Measurements from ENCODE around the gene MCF2L. TPM values are rescaled to one million over a fixed set of nuclear protein-coding genes. Genes with fewer than 3 reads are reported as not detected.

Gene MCF2L
- total RNA-seq, 1 donor from 2014 or later = 69.7 TPM

GRCh38 chr13:113083402-113084061, 114.5 kb downstream of the MCF2L start:
- no peaks in the 10 kb centered on the region for H3K36me3 ChIP-seq
- no peaks in the 10 kb centered on the region for H3K4me1 ChIP-seq
- H3K27ac ChIP-seq = no peak overlapping the region
- H3K27me3 ChIP-seq = no peaks in the 10 kb centered on the region
- TF ChIP-seq, protein P1, sequence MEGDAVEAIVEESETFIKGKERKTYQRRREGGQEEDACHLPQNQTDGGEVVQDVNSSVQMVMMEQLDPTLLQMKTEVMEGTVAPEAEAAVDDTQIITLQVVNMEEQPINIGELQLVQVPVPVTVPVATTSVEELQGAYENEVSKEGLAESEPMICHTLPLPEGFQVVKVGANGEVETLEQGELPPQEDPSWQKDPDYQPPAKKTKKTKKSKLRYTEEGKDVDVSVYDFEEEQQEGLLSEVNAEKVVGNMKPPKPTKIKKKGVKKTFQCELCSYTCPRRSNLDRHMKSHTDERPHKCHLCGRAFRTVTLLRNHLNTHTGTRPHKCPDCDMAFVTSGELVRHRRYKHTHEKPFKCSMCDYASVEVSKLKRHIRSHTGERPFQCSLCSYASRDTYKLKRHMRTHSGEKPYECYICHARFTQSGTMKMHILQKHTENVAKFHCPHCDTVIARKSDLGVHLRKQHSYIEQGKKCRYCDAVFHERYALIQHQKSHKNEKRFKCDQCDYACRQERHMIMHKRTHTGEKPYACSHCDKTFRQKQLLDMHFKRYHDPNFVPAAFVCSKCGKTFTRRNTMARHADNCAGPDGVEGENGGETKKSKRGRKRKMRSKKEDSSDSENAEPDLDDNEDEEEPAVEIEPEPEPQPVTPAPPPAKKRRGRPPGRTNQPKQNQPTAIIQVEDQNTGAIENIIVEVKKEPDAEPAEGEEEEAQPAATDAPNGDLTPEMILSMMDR (IDR thresholded peaks at IDR 0.05) = no peak
- H3K9me3 ChIP-seq = no peaks in the 10 kb centered on the region
- DNase-seq (peak; percentile 89), ATAC-seq (peak; percentile 83)
- intact Hi-C loops (cut with DNase I) = no loop called here
- no peak overlapping the region for H3K4me3 ChIP-seq

GRCh38 chr13:113084094-113084942, 115.3 kb downstream of the MCF2L start:
- TF ChIP-seq, protein P1 (IDR thresholded peaks at IDR 0.05) = no peak
- intact Hi-C loops (cut with DNase I) = no loop called here
- DNase-seq = peak; percentile 3

GRCh38 chr13:113084943-113085540, 116.0 kb downstream of the MCF2L start:
- H3K4me1 ChIP-seq = no peaks in the 10 kb centered on the region
- intact Hi-C loops (cut with DNase I) = no loop called here
- DNase-seq = peak; percentile 53
- H3K36me3 ChIP-seq = no peaks in the 10 kb centered on the region
- TF ChIP-seq, protein P1 (IDR thresholded peaks at IDR 0.05) = no peak
- no peaks in the 10 kb centered on the region for H3K9me3 ChIP-seq
- H3K4me3 ChIP-seq = no peak overlapping the region
- no peak for ATAC-seq
- no peaks in the 10 kb centered on the region for H3K27me3 ChIP-seq
- H3K27ac ChIP-seq = no peak overlapping the region

More at GRCh38 chr13:113084094-113084942, 115.3 kb downstream of the MCF2L start:
- no peak overlapping the region for H3K4me3 ChIP-seq
- ATAC-seq = no peak
- H3K9me3 ChIP-seq = no peaks in the 10 kb centered on the region
- H3K27me3 ChIP-seq = no peaks in the 10 kb centered on the region
- no peaks in the 10 kb centered on the region for H3K4me1 ChIP-seq
- no peaks in the 10 kb centered on the region for H3K36me3 ChIP-seq
- H3K27ac ChIP-seq = no peak overlapping the region

GRCh38 chr13:113086031-113086750, 117.2 kb downstream of the MCF2L start:
- Histone ChIP-seq H3K27ac (no peak overlapping the region), H3K36me3 (no peaks in the 10 kb centered on the region), H3K9me3 (no peaks in the 10 kb centered on the region), H3K4me1 (no peaks in the 10 kb centered on the region), H3K27me3 (no peaks in the 10 kb centered on the region), H3K4me3 (no peak overlapping the region)
- TF ChIP-seq, protein P1 (IDR thresholded peaks at IDR 0.05) = no peak
- intact Hi-C loops (cut with DNase I) = no loop called here
- DNase-seq (peak; percentile 38), ATAC-seq (no peak)
